GM21360 (cell line): ENCODE results near the gene MYO15A.

ENCODE experiments used
- ATAC-seq: cut with Tn5 transposase; IDR thresholded peaks from one replicate; pipeline ENCODE4 v1.9.1; 2021; ENCODE audit warnings: mild to moderate bottlenecking, moderate library complexity; ENCODE audit not compliant: unreplicated experiment

The MYO15A gene

GRCh38 chr17:18182110-18182977, 73.8 kb downstream of the MYO15A start:
- no peak for ATAC-seq

- ATAC-seq: peak; percentile 22
Measured at GRCh38 chr17:18182978-18183333, 74.4 kb downstream of the MYO15A start.

- ATAC-seq: peak; percentile 73
Measured at GRCh38 chr17:18183334-18184142, 75.0 kb downstream of the MYO15A start, which contains the start of gene ALKBH5. ALKBH5 (plus strand) TSS chr17:18183828; CDS start chr17:18184244, 416 bp downstream.

GRCh38 chr17:18184143-18185031, 75.8 kb downstream of the MYO15A start:
- ATAC-seq: peak; percentile 7

DNA sequence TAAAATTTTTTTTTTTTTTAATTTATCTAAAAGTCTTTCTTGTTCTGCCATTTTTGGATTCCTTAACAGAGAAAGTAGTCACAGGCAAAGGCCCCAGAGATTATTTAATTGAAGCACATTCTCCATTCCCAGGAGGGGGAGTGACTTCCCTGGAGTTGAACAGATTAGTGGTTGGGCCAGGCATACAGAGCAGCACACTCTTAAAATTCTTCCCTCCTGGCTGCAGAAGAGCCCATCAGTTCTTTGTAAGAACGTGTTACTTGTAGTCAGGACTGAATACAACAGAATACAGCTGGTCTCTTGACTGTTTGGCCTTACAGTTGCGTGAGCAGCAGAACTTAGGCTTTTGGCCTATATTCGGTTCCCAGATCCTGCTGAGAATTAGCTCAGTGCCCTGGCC, 76.8 kb downstream of the MYO15A start:
- ATAC-seq: no peak

GRCh38 chr17:18185832-18186626, 77.5 kb downstream of the MYO15A start:
- ATAC-seq: no peak

GRCh38 chr17:18186627-18186982, 78.0 kb downstream of the MYO15A start:
- no peak for ATAC-seq

- ATAC-seq: no peak
Measured at GRCh38 chr17:18187226-18187625, 78.7 kb downstream of the MYO15A start.

- ATAC-seq: no peak
Measured at GRCh38 chr17:18187821-18188761, 79.5 kb downstream of the MYO15A start.

DNA sequence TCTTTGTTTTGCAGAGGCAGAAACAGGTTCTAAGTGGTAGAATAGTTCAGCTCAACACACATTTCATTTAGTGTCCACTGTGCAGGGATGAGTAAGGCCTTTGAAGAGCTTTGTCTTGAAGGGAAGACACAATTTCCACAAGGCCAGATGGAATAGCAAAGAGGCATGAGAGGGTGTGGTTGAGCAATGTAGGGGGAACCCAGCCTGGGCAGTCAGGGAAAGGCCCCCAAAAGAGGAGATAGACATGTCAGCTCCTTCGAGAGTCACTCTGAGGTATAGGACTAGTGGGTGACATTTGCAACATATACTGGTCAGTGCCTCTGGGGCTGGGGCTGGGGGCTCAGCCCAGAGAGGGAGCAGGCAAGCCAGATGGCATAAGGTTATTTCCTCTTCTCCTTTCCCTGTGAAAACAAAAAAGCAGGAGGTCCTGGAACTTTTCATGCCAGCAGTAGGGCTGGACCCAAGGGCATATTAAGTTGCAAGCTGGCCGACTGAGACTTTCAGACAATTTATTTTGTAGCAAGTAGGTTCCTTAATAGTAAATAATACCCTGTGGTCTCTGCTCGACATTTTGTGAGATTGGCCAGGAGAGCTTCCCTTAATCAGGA, 82.2 kb downstream of the MYO15A start:
- ATAC-seq: no peak

DNA sequence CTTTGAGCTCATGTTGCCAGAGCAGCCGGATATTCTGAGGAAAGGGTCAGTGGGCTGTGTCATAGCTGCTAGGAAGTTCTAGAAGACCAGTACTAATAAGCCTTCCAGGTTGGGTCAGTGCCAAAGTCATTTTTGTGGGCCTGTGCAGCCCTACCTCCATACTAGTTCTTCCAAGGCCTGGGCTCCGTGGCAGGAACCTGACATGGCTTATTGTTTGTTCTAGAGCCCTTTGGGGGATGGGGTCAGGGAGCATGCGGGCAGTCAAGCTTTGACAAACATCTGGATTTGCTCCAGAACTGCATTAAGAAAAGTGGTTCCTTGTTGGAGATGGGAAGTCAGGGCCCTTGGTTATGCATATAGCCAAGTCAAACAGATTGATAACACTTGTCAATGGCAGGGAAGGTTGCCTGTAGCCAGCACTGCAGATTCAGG, 82.7 kb downstream of the MYO15A start:
- ATAC-seq: no peak

- ATAC-seq: no peak
Measured at GRCh38 chr17:18191967-18192366, 83.4 kb downstream of the MYO15A start.

DNA sequence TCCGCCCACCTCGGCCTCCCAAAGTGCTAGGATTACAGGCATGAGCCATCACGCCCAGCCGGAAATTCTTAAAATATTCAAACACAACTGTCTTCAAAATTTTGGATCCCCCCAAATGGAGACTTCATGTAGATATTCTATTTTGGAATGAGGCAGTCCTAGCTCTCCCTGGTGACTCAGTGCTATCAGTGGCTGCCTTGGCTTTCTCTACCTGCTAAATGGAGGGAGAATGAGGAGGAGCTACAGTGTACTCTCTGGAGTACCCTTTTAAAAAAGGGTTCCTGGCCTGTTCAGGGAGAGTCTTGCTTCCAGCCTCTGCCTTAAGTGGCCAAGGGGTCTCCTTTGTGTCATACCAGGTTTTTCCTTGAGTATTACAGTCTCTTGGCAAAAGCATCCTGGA, 85.8 kb downstream of the MYO15A start:
- ATAC-seq: no peak

- no peak for ATAC-seq
Measured at GRCh38 chr17:18194804-18195203, 86.2 kb downstream of the MYO15A start.

DNA sequence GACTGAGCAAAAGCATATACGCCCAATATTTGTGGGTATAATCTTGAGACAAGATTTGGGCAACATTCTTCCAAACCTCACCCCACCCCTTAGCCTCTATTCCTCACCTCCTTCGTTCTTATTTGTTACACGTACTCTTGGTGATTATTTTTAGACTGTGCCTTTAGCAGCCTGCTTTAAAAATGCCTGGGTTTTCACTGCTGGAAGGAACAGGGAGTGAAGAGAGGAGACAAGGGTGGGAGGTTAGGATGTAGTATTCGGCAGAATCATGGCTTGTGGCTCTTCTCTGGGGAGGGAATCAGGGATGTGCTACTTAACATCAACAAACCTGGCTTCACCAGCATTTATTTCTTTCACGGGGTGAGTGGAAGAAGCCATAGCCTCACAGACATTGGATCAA, 86.7 kb downstream of the MYO15A start:
- ATAC-seq: no peak

DNA sequence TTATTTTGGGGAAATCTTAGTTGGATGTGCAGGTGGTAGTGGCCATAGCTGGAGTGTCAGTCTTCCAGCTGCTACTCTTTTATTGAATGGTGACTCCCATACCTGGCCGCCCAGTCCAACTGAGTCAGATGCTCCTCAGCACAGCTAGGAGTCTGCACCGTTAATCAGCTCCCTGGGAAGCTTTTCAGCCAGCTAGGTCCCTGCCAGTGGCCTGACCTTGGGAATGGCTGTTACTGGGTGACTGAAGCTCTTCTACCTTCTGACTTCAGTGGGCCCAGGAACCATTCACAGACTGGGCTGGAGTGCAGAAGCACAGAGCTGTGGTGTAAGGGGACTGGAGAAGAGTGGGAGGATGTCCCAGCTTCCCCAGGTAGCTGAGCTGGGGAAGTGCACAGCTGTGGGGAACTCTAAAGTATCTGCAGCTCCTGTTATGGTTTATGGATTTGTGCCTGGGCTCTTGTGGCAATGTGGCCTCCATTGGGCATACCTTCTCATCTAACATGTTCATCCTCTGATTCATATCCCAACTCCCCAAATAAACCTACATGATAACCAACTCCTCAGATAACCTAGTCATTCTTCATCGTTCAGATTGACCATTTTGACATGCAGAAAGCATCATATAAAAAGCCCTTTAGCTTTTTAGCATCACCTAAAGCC, 89.1 kb downstream of the MYO15A start:
- no peak for ATAC-seq

DNA sequence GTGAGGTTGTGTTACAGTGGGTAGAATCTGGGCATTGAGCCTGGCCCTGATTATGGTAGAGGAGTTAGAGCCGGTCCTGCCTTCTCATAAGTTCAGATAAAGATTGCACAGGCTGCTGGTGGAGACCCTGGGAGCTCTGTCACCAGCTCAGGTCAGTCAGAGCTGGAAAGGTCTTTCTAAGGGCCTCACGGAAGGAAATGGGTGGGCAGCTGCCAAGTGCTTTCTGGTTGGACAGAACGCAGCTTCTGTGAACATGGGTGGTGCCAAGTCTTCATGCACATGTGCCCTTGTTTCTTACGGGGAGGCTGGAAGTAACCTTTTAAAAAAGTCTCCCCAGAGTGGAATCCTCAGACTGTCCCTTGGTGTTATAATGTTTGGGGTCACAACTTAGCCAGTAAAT, 90.0 kb downstream of the MYO15A start:
- ATAC-seq: no peak

- ATAC-seq: no peak
Measured at GRCh38 chr17:18201108-18201507, 92.6 kb downstream of the MYO15A start.
